Measurements from ENCODE around the gene LATS2. TPM values are rescaled to one million over a fixed set of nuclear protein-coding genes. Genes with fewer than 3 reads are reported as not detected.

LATS2 gene
- total RNA-seq, 3 donors from 2014 or later = 15.1 to 35.2 (median 21.6) TPM

- intact Hi-C loops (cut with DNase I; ENCODE audit: low total_unique reads) = no loop called here
- TF ChIP-seq POLR2AphosphoS5 (IDR thresholded peaks at IDR 0.05) (no peak), CTCF (IDR thresholded peaks at IDR 0.05) (no peak), POLR2A (IDR thresholded peaks at IDR 0.05) (no peak)
- peaks cover 0 to 4% of the 10 kb centered on the region in 2 donors for H3K4me1 ChIP-seq
Observed at GRCh38 chr13:21018220-21018619, 43.2 kb downstream of the LATS2 start.

GRCh38 chr13:21016487-21016886, 44.9 kb downstream of the LATS2 start:
- H3K36me3 ChIP-seq = no peaks in the 10 kb centered on the region
- intact Hi-C loops (cut with DNase I; ENCODE audit: low total_unique reads) = no loop called here
- TF ChIP-seq POLR2A (IDR thresholded peaks at IDR 0.05) = no peak
- H3K27me3 ChIP-seq = no peaks in the 10 kb centered on the region
- H3K4me3 ChIP-seq = peak overlapping the region in 1 of 3 donors; percentile 17
- H3K27ac ChIP-seq = peak overlapping the region in 1 of 2 donors; percentile 71
- peaks cover 0 to 4% of the 10 kb centered on the region in 2 donors for H3K4me1 ChIP-seq
- no peaks in the 10 kb centered on the region for H3K9me3 ChIP-seq
- DNase-seq (ENCODE audit: low spot score in 2 of 2) = no peak

More at GRCh38 chr13:21018220-21018619, 43.2 kb downstream of the LATS2 start:
- Histone ChIP-seq H3K9me3 (no peaks in the 10 kb centered on the region), H3K27ac (no peak overlapping the region), H3K4me3 (no peak overlapping the region), H3K27me3 (no peaks in the 10 kb centered on the region), H3K36me3 (no peaks in the 10 kb centered on the region)
- no peak for DNase-seq (ENCODE audit: low spot score in 2 of 2)

- H3K9me3 ChIP-seq = no peaks in the 10 kb centered on the region
- no peak for DNase-seq (ENCODE audit: low spot score in 2 of 2)
- no peaks in the 10 kb centered on the region for H3K27me3 ChIP-seq
- peaks cover 0 to 4% of the 10 kb centered on the region in 2 donors for H3K4me1 ChIP-seq
- TF ChIP-seq CTCF (IDR thresholded peaks at IDR 0.05) (no peak), POLR2AphosphoS5 (IDR thresholded peaks at IDR 0.05) (no peak), POLR2A (IDR thresholded peaks at IDR 0.05) (no peak)
- intact Hi-C loops (cut with DNase I; ENCODE audit: low total_unique reads) = no loop called here
- H3K4me3 ChIP-seq = no peak overlapping the region
- no peaks in the 10 kb centered on the region for H3K36me3 ChIP-seq
- H3K27ac ChIP-seq = peak overlapping the region; percentile 39 to 55
Observed at GRCh38 chr13:21015284-21015683, 46.1 kb downstream of the LATS2 start.

GRCh38 chr13:21014502-21015170, 46.8 kb downstream of the LATS2 start:
- DNase-seq (ENCODE audit: low spot score in 2 of 2) = no peak
- H3K36me3 ChIP-seq = no peaks in the 10 kb centered on the region
- intact Hi-C loops (cut with DNase I; ENCODE audit: low total_unique reads) = no loop called here
- peaks cover 0 to 4% of the 10 kb centered on the region in 2 donors for H3K4me1 ChIP-seq
- no peaks in the 10 kb centered on the region for H3K9me3 ChIP-seq
- TF ChIP-seq POLR2AphosphoS5 (IDR thresholded peaks at IDR 0.05) = no peak
- no peak for TF ChIP-seq CTCF (IDR thresholded peaks at IDR 0.05)
- TF ChIP-seq POLR2A (IDR thresholded peaks at IDR 0.05) = no peak
- H3K27me3 ChIP-seq = no peaks in the 10 kb centered on the region
- peak overlapping the region; percentile 39 to 55 for H3K27ac ChIP-seq
- H3K4me3 ChIP-seq = no peak overlapping the region

GRCh38 chr13:21014139-21014501, 47.3 kb downstream of the LATS2 start:
- no peak for DNase-seq (ENCODE audit: low spot score in 2 of 2)
- TF ChIP-seq CTCF (IDR thresholded peaks at IDR 0.05) = no peak
- no peak for TF ChIP-seq POLR2A (IDR thresholded peaks at IDR 0.05)
- TF ChIP-seq POLR2AphosphoS5 (IDR thresholded peaks at IDR 0.05) = no peak
- Histone ChIP-seq H3K4me1 (peaks cover 0 to 4% of the 10 kb centered on the region in 2 donors), H3K9me3 (no peaks in the 10 kb centered on the region), H3K4me3 (no peak overlapping the region), H3K27ac (peak overlapping the region in 1 of 2 donors; percentile 39), H3K27me3 (no peaks in the 10 kb centered on the region), H3K36me3 (no peaks in the 10 kb centered on the region)
- intact Hi-C loops (cut with DNase I; ENCODE audit: low total_unique reads) = no loop called here
